Measurements from ENCODE around the gene UNC79.

UNC79 gene

GRCh38 chr14:93745603-93746273 lies 315.0 kb downstream of the UNC79 start:
- CTCF ChIA-PET = interaction anchor here (0.5 kb wide), 1 partner anchor 211 kb away, joined by 3 read pairs; no protein-coding TSS in a partner anchor
- H3K9me3 ChIP-seq (ENCODE audit: control insufficient read depth, insufficient read depth, low read depth, low read length) = no peaks in the 10 kb centered on the region
- no peak overlapping the region for H3K4me3 ChIP-seq (ENCODE audit: low read depth, low read length)
- no peak for TF ChIP-seq ZNF544 (tag by site-specific recombination; IDR thresholded peaks at IDR 0.05)
- TF ChIP-seq ZNF792 (tag by site-specific recombination; IDR thresholded peaks at IDR 0.05) = no peak
- TF ChIP-seq ZNF239 (tag by site-specific recombination; IDR thresholded peaks at IDR 0.05) = no peak
- TF ChIP-seq TCF7L2 (IDR thresholded peaks at IDR 0.05; ENCODE audit: borderline replicate concordance, low read depth, low read length) = no peak
- TF ChIP-seq ZBTB48 (tag by site-specific recombination; IDR thresholded peaks at IDR 0.05) = no peak
- no peak for TF ChIP-seq ZNF624 (tag by site-specific recombination; IDR thresholded peaks at IDR 0.05)
- no peak for TF ChIP-seq GLIS1 (tag by site-specific recombination; IDR thresholded peaks at IDR 0.05)
- no peak for TF ChIP-seq ZNF16 (tag by site-specific recombination; IDR thresholded peaks at IDR 0.05; ENCODE audit: low read depth)
- no peak for TF ChIP-seq ZNF23 (tag by site-specific recombination; IDR thresholded peaks at IDR 0.05; ENCODE audit: borderline replicate concordance)
- TF ChIP-seq ZFP3 (tag by site-specific recombination; IDR thresholded peaks at IDR 0.05; ENCODE audit: low read depth) = no peak
- TF ChIP-seq TRIM28 (IDR thresholded peaks at IDR 0.05; ENCODE audit: borderline replicate concordance, low read length) = no peak
- TF ChIP-seq ZNF335 (tag by site-specific recombination; conservative IDR thresholded peaks at IDR 0.05) = no peak
- no peak for TF ChIP-seq KLF10 (tag by site-specific recombination; IDR thresholded peaks at IDR 0.05)
- no peak for TF ChIP-seq ZNF37A (tag by site-specific recombination; IDR thresholded peaks at IDR 0.05)
- POLR2A ChIA-PET = no interaction called here
- no peaks in the 10 kb centered on the region for H3K4me1 ChIP-seq (ENCODE audit: control insufficient read depth, insufficient read depth, low read length)
- no peak overlapping the region for H3K27ac ChIP-seq (ENCODE audit: extremely low read depth, low read depth, low read length)
- H3K36me3 ChIP-seq (ENCODE audit: control insufficient read depth in 2 of 2, insufficient read depth in 1 of 2, low read length in 2 of 2) = no peaks in the 10 kb centered on the region

- H3K36me3 ChIP-seq (ENCODE audit: control insufficient read depth in 2 of 2, insufficient read depth in 1 of 2, low read length in 2 of 2) = no peaks in the 10 kb centered on the region
- H3K9me3 ChIP-seq (ENCODE audit: control insufficient read depth, insufficient read depth, low read depth, low read length) = no peaks in the 10 kb centered on the region
- H3K4me3 ChIP-seq (ENCODE audit: low read depth, low read length) = no peak overlapping the region
- no peak overlapping the region for H3K27ac ChIP-seq (ENCODE audit: extremely low read depth, low read depth, low read length)
- no peaks in the 10 kb centered on the region for H3K4me1 ChIP-seq (ENCODE audit: control insufficient read depth, insufficient read depth, low read length)
- ChIA-PET CTCF (no interaction called here), POLR2A (no interaction called here)
- TF ChIP-seq KLF7 (tag by site-specific recombination; IDR thresholded peaks at IDR 0.05; ENCODE audit: borderline replicate concordance) (no peak), KLF8 (tag by site-specific recombination; IDR thresholded peaks at IDR 0.05) (no peak), OVOL3 (tag by site-specific recombination; IDR thresholded peaks at IDR 0.05) (no peak), ZNF18 (tag by site-specific recombination; IDR thresholded peaks at IDR 0.05) (no peak), ZNF335 (tag by site-specific recombination; conservative IDR thresholded peaks at IDR 0.05) (no peak), ZFP37 (tag by site-specific recombination; IDR thresholded peaks at IDR 0.05) (no peak), MYNN (tag by site-specific recombination; IDR thresholded peaks at IDR 0.05; ENCODE audit: borderline replicate concordance) (no peak), YY1 (tag by site-specific recombination; IDR thresholded peaks at IDR 0.05) (no peak), ZNF394 (tag by site-specific recombination; IDR thresholded peaks at IDR 0.05; ENCODE audit: borderline replicate concordance) (no peak), ZSCAN18 (tag by site-specific recombination; IDR thresholded peaks at IDR 0.05) (no peak), ZNF664 (tag by site-specific recombination; IDR thresholded peaks at IDR 0.05) (no peak), ZSCAN23 (tag by site-specific recombination; IDR thresholded peaks at IDR 0.05) (no peak), ZNF558 (tag by site-specific recombination; IDR thresholded peaks at IDR 0.05) (no peak), ZNF404 (tag by site-specific recombination; IDR thresholded peaks at IDR 0.05) (no peak), TSHZ1 (tag by site-specific recombination; IDR thresholded peaks at IDR 0.05; ENCODE audit: borderline replicate concordance) (no peak), ZNF221 (tag by site-specific recombination; IDR thresholded peaks at IDR 0.05; ENCODE audit: borderline replicate concordance) (no peak)
Measured at GRCh38 chr14:93747102-93747501, 316.4 kb downstream of the UNC79 start.

Data from HEK293 (cell line).